Stimulated activated CD8-positive, alpha-beta memory T cell treated with anti-CD3 and anti-CD28 coated beads, Interleukin-12 subunit alpha, Interleukin-12 subunit beta, amount 100 ng/mL, for 4 hours (primary cell): ENCODE results near the gene FRG1.
"Not testable (repeated sequence)": the region's sequence is repeated elsewhere in the genome, so short reads cannot be mapped to it uniquely, and the experiment has no call there.

Source experiments
- DNase-seq: peaks from one replicate; pipeline ENCODE4 v3.0.0-alpha.2; 2020; ENCODE audit warnings: low read depth

Gene FRG1

DNA sequence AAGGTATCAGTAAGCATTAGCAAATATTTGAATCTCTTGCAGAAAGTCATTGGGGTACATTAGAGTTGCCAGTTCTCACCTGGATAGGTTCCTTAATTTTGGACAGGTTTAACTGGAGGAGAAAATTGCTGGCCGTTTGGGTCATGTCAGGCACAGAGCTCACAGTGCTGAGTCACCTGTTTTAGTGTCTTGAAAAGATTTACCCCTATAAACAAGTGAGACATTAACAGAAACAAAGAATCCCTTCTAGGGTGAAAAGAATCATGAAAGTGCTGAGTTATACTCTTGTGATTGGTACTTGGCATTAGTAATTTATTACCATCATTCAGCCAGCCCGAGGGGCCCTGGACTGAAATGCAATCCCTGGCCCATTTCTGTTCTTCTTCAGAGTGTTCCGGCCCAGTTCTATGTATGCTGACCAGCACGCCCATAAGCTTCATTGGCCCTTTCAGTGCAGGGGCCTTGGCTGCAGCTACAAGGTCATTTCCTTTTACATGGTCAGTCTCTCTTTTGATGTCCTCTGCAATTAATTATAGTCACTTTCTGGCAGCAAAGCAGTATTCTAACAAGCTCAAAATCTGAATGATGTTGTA is 45.1 kb downstream of the FRG1 start:
- not testable (repeated sequence) for DNase-seq

GRCh38 chr4:189988877-189989431 is 48.3 kb downstream of the FRG1 start:
- DNase-seq = no peak

- not testable (repeated sequence) for DNase-seq
Measured at GRCh38 chr4:189989941-189990340, 49.3 kb downstream of the FRG1 start.
